Liver (tissue), 9 donors: ENCODE data around the gene CCND1. TPM values are rescaled to one million over a fixed set of nuclear protein-coding genes. Genes with fewer than 3 reads are reported as not detected.

Experiments used
- DNase-seq: peaks from one replicate; pipeline ENCODE4 v3.0.0-alpha.2; 2017; ENCODE audit warnings: low spot score
- H3K27ac ChIP-seq, 2 donors: one replicate each; pipeline ENCODE4 v1.7.0; 2013; ENCODE audit warnings: inconsistent platforms in 2 of 2, low read length in 2 of 2, control low read depth in 1 of 2, low read depth in 1 of 2, mild to moderate bottlenecking in 1 of 2
- H3K27me3 ChIP-seq, 4 donors: one replicate each; pipeline versions ENCODE4 v1.6.1 to v1.7.0; 2013; ENCODE audit warnings: low read length in 3 of 4, inconsistent platforms in 1 of 4, mild to moderate bottlenecking in 1 of 4, moderate library complexity in 1 of 4; ENCODE audit not compliant: control insufficient read depth in 4 of 4, insufficient read depth in 4 of 4
- H3K36me3 ChIP-seq, 4 donors: one replicate each; pipeline versions ENCODE4 v1.6.1 to v1.7.0; 2013; ENCODE audit warnings: low read length in 3 of 4, mild to moderate bottlenecking in 3 of 4, low read depth in 1 of 4, moderate library complexity in 1 of 4; ENCODE audit not compliant: control insufficient read depth in 4 of 4, insufficient read depth in 3 of 4
- H3K4me1 ChIP-seq, 4 donors: one replicate each; pipeline versions ENCODE4 v1.6.1 to v1.7.0; 2013; ENCODE audit warnings: low read length in 3 of 4, mild to moderate bottlenecking in 3 of 4, moderate library complexity in 1 of 4; ENCODE audit not compliant: control insufficient read depth in 4 of 4, insufficient read depth in 4 of 4
- H3K4me3 ChIP-seq, 3 donors: one replicate each; pipeline versions ENCODE4 v1.6.1 to v1.7.0; 2013; ENCODE audit warnings: low read length in 3 of 3, control low read depth in 1 of 3, low read depth in 1 of 3, mild to moderate bottlenecking in 1 of 3
- H3K9ac ChIP-seq, 2 donors: one replicate each; pipeline ENCODE4 v1.7.0; 2013; ENCODE audit warnings: low read length in 2 of 2, mild to moderate bottlenecking in 2 of 2, moderate library complexity in 2 of 2, control low read depth in 1 of 2, low read depth in 1 of 2
- H3K9me3 ChIP-seq, 4 donors: one replicate each; pipeline versions ENCODE4 v1.6.1 to v1.7.0; 2013; ENCODE audit warnings: low read length in 3 of 4; ENCODE audit not compliant: control insufficient read depth in 4 of 4
- EGR1 ChIP-seq, 2 donors: IDR thresholded peaks; 2 replicates each; pipeline ENCODE4 v1.6.1; 2016 to 2018; ENCODE audit warnings: antibody characterized with exemption in 2 of 2, low read depth in 2 of 2
- FOXA1 ChIP-seq: IDR thresholded peaks from 2 replicates; pipeline ENCODE4 v1.6.1; 2016; ENCODE audit warnings: antibody characterized with exemption
- FOXA2 ChIP-seq: IDR thresholded peaks from 2 replicates; pipeline ENCODE4 v1.6.1; 2016; ENCODE audit warnings: antibody characterized with exemption
- GABPA ChIP-seq, 2 donors: IDR thresholded peaks in 1 of 2; conservative IDR thresholded peaks in 1 of 2; 2 replicates each; pipeline ENCODE4 v1.6.1; 2016; ENCODE audit warnings: antibody characterized with exemption in 2 of 2, mild to moderate bottlenecking in 1 of 2, moderate library complexity in 1 of 2
- HNF4A ChIP-seq, 2 donors: conservative IDR thresholded peaks; 2 replicates each; pipeline ENCODE4 v1.6.1; 2016; ENCODE audit warnings: antibody characterized with exemption in 2 of 2, mild to moderate bottlenecking in 2 of 2
- HNF4G ChIP-seq: IDR thresholded peaks from 2 replicates; pipeline ENCODE4 v1.6.1; 2016; ENCODE audit warnings: antibody characterized with exemption
- JUND ChIP-seq, 2 donors: IDR thresholded peaks; 2 replicates each; pipeline ENCODE4 v1.6.1; 2016; ENCODE audit warnings: antibody characterized with exemption in 2 of 2
- NR2F2 ChIP-seq: IDR thresholded peaks from 2 replicates; pipeline ENCODE4 v1.6.1; 2016; ENCODE audit warnings: antibody characterized with exemption
- RAD21 ChIP-seq, 2 donors: IDR thresholded peaks; 2 replicates each; pipeline ENCODE4 v1.6.1; 2016; ENCODE audit warnings: antibody characterized with exemption in 2 of 2, mild to moderate bottlenecking in 2 of 2
- RXRA ChIP-seq, 2 donors: IDR thresholded peaks; 2 replicates each; pipeline ENCODE4 v1.6.1; 2017 to 2018; ENCODE audit warnings: antibody characterized with exemption in 2 of 2, mild to moderate bottlenecking in 1 of 2
- SP1 ChIP-seq: IDR thresholded peaks from 2 replicates; pipeline ENCODE4 v1.6.1; 2018; ENCODE audit warnings: antibody characterized with exemption, mild to moderate bottlenecking
- TAF1 ChIP-seq: conservative IDR thresholded peaks from 2 replicates; pipeline ENCODE4 v1.6.1; 2016; ENCODE audit warnings: antibody characterized with exemption, mild to moderate bottlenecking
- YY1 ChIP-seq: IDR thresholded peaks from 2 replicates; pipeline ENCODE4 v1.6.1; 2016; ENCODE audit warnings: antibody characterized with exemption, mild to moderate bottlenecking
- WGBS: extraction: QIAGEN DNeasy Blood & Tissue Kit; methylation state at CpG from one replicate; pipeline ENCODE4 v1.1.7; 2013; 5-methylcytosine and 5-hydroxymethylcytosine counted together
- polyA plus RNA-seq, 2 donors: library from polyadenylated mRNA; stranded (reverse) in 1 of 2; unstranded in 1 of 2; fragments of 200-250 nt in 1 of 2; fragments of >200 nt in 1 of 2; fragmentation: Nextera tagmentation in 1 of 2; extraction: Ambion mirVana in 1 of 2; gene quantifications; one replicate each; pipeline versions ENCODE4 v1.2.1 to v1.2.3, GENCODE V29; 2013 to 2015
- total RNA-seq, 2 donors: library from RNA; depleted of rRNA; stranded (reverse); fragments of >200 nt; gene quantifications; one replicate each; pipeline ENCODE4 v1.2.3, GENCODE V29; 2014
- TF ChIP-seq, protein P1 (sequence below): IDR thresholded peaks from 2 replicates; pipeline ENCODE4 v1.6.1; 2016; ENCODE audit warnings: antibody characterized with exemption
- TF ChIP-seq, protein P2 (sequence below): IDR thresholded peaks from 2 replicates; pipeline ENCODE4 v1.6.1; 2016; ENCODE audit warnings: antibody characterized with exemption
- TF ChIP-seq, protein P3 (sequence below): fragments of 150-350 bp; IDR thresholded peaks from 2 replicates; pipeline ENCODE4 v1.5.1; 2017; ENCODE audit warnings: improper control_type of control experiment, low read depth, low read length; ENCODE audit not compliant: missing input control
- TF ChIP-seq, protein P4 (sequence below): IDR thresholded peaks from 2 replicates; pipeline ENCODE4 v1.6.1; 2016; ENCODE audit warnings: antibody characterized with exemption, mild to moderate bottlenecking
- donor health status: healthy.
- donor health status: healthy.
- donor health status: healthy.
- donor health status: healthy.
- donor health status: healthy.

The CCND1 gene
- total and polyA plus RNA-seq, 4 donors = 28.9 to 100 (median 53.3) TPM

DNA sequence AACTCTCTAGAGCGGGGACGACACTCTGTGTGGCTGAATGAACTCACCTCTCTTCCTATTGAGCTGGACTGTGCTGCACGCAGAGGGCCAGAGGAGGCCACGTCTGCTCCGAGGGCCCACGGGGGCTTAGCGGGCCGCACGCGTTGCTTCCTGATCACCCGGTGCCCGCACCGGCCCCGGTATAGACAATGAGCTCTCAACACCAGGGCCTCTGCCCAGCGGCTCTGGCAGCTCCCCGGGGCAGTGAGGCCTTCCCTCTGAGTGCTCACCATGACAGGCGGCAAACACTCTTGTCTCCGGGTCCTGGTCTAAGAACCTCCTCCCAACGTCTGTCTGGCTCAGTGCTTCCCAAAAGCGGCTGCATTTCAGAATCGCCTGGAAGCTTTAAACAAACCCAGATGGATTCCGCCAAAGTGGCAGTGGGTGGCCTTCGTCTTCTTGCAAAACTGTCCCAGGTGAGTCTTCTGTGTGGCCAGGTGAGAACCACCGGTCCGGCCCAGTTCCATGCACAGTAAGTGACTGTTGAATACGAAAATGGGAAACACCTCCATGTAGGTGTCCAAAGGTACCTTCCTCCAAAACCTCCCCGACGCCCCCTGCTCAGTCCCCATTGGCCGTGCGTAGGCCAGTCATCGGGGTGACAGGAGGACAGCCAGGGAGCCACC is 47.8 kb upstream of the CCND1 start:
- Histone ChIP-seq H3K4me1 (no peaks in the 10 kb centered on the region), H3K4me3 (no peak overlapping the region), H3K9ac (no peak overlapping the region), H3K9me3 (peaks cover 0 to 2% (median 0%) of the 10 kb centered on the region in 4 donors), H3K27ac (no peak overlapping the region), H3K27me3 (no peaks in the 10 kb centered on the region), H3K36me3 (no peaks in the 10 kb centered on the region)
- no peak for TF ChIP-seq EGR1 (IDR thresholded peaks at IDR 0.05; ENCODE audit: low read depth in 2 of 2)
- no peak for TF ChIP-seq NR2F2
- TF ChIP-seq RAD21 (IDR thresholded peaks at IDR 0.05) = no peak
- no peak for TF ChIP-seq YY1
- TF ChIP-seq FOXA2 = no peak
- TF ChIP-seq GABPA (IDR thresholded peaks at IDR 0.05 in 1 of 2, conservative IDR thresholded peaks at IDR 0.05 in 1 of 2) = no peak
- TF ChIP-seq FOXA1 = no peak
- no peak for TF ChIP-seq TAF1
- TF ChIP-seq, protein P1, sequence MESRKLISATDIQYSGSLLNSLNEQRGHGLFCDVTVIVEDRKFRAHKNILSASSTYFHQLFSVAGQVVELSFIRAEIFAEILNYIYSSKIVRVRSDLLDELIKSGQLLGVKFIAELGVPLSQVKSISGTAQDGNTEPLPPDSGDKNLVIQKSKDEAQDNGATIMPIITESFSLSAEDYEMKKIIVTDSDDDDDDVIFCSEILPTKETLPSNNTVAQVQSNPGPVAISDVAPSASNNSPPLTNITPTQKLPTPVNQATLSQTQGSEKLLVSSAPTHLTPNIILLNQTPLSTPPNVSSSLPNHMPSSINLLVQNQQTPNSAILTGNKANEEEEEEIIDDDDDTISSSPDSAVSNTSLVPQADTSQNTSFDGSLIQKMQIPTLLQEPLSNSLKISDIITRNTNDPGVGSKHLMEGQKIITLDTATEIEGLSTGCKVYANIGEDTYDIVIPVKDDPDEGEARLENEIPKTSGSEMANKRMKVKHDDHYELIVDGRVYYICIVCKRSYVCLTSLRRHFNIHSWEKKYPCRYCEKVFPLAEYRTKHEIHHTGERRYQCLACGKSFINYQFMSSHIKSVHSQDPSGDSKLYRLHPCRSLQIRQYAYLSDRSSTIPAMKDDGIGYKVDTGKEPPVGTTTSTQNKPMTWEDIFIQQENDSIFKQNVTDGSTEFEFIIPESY = no peak
- TF ChIP-seq, protein P2, sequence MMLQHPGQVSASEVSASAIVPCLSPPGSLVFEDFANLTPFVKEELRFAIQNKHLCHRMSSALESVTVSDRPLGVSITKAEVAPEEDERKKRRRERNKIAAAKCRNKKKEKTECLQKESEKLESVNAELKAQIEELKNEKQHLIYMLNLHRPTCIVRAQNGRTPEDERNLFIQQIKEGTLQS = no peak
- TF ChIP-seq, protein P3, sequence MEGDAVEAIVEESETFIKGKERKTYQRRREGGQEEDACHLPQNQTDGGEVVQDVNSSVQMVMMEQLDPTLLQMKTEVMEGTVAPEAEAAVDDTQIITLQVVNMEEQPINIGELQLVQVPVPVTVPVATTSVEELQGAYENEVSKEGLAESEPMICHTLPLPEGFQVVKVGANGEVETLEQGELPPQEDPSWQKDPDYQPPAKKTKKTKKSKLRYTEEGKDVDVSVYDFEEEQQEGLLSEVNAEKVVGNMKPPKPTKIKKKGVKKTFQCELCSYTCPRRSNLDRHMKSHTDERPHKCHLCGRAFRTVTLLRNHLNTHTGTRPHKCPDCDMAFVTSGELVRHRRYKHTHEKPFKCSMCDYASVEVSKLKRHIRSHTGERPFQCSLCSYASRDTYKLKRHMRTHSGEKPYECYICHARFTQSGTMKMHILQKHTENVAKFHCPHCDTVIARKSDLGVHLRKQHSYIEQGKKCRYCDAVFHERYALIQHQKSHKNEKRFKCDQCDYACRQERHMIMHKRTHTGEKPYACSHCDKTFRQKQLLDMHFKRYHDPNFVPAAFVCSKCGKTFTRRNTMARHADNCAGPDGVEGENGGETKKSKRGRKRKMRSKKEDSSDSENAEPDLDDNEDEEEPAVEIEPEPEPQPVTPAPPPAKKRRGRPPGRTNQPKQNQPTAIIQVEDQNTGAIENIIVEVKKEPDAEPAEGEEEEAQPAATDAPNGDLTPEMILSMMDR = no peak
- TF ChIP-seq HNF4A (conservative IDR thresholded peaks at IDR 0.05) = no peak
- no peak for TF ChIP-seq SP1
- no peak for TF ChIP-seq HNF4G
- TF ChIP-seq RXRA (IDR thresholded peaks at IDR 0.05) = no peak
- TF ChIP-seq JUND (IDR thresholded peaks at IDR 0.05) = no peak
- TF ChIP-seq, protein P4, sequence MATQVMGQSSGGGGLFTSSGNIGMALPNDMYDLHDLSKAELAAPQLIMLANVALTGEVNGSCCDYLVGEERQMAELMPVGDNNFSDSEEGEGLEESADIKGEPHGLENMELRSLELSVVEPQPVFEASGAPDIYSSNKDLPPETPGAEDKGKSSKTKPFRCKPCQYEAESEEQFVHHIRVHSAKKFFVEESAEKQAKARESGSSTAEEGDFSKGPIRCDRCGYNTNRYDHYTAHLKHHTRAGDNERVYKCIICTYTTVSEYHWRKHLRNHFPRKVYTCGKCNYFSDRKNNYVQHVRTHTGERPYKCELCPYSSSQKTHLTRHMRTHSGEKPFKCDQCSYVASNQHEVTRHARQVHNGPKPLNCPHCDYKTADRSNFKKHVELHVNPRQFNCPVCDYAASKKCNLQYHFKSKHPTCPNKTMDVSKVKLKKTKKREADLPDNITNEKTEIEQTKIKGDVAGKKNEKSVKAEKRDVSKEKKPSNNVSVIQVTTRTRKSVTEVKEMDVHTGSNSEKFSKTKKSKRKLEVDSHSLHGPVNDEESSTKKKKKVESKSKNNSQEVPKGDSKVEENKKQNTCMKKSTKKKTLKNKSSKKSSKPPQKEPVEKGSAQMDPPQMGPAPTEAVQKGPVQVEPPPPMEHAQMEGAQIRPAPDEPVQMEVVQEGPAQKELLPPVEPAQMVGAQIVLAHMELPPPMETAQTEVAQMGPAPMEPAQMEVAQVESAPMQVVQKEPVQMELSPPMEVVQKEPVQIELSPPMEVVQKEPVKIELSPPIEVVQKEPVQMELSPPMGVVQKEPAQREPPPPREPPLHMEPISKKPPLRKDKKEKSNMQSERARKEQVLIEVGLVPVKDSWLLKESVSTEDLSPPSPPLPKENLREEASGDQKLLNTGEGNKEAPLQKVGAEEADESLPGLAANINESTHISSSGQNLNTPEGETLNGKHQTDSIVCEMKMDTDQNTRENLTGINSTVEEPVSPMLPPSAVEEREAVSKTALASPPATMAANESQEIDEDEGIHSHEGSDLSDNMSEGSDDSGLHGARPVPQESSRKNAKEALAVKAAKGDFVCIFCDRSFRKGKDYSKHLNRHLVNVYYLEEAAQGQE = no peak
- no peak for DNase-seq
- WGBS = 95% methylated on average over 31 of the region's 31 CpGs
